Osteocyte (in vitro differentiated cells): ENCODE data around the gene PMM2. TPM values are rescaled to one million over a fixed set of nuclear protein-coding genes. Genes with fewer than 3 reads are reported as not detected.

ENCODE experiments used
- DNase-seq: peaks from one replicate; pipeline ENCODE4 v3.0.0; 2021; ENCODE audit warnings: mixed read lengths; ENCODE audit not compliant: unreplicated experiment; ENCODE audit errors: extremely low spot score
- H3K27ac Mint-ChIP-seq: one replicate; pipeline ENCODE4 v1.8.0; 2021; ENCODE audit warnings: mild to moderate bottlenecking, mixed read lengths; ENCODE audit not compliant: unreplicated experiment
- H3K27me3 Mint-ChIP-seq: one replicate; pipeline ENCODE4 v1.8.0; 2021; ENCODE audit warnings: mixed read lengths; ENCODE audit not compliant: unreplicated experiment
- H3K36me3 Mint-ChIP-seq: one replicate; pipeline ENCODE4 v1.8.0; 2021; ENCODE audit warnings: mixed read lengths; ENCODE audit not compliant: unreplicated experiment
- H3K4me1 Mint-ChIP-seq: one replicate; pipeline ENCODE4 v1.8.0; 2021; ENCODE audit warnings: mixed read lengths; ENCODE audit not compliant: unreplicated experiment
- H3K4me3 Mint-ChIP-seq: one replicate; pipeline ENCODE4 v1.8.0; 2021; ENCODE audit warnings: mild to moderate bottlenecking, moderate library complexity, mixed read lengths; ENCODE audit not compliant: unreplicated experiment
- H3K9me3 Mint-ChIP-seq: one replicate; pipeline ENCODE4 v1.8.0; 2021; ENCODE audit warnings: mixed read lengths; ENCODE audit not compliant: unreplicated experiment
- CTCF ChIP-seq: fragments of 200-600 bp; sonication (generic); IDR thresholded peaks from 2 replicates; pipeline ENCODE4 v1.5.0; 2021; ENCODE audit warnings: antibody characterized with exemption, mild to moderate bottlenecking, moderate library complexity
- total RNA-seq: library from RNA; stranded (reverse); gene quantifications from 2 replicates; pipeline ENCODE4 v1.2.1, GENCODE V29; 2021

Gene PMM2
- total RNA-seq, 1 donor from 2014 or later: 42.9 TPM

GRCh38 chr16:8866118-8866883 lies 68.7 kb downstream of the PMM2 start:
- Mint-ChIP-seq H3K4me3 (peak overlapping the region; percentile 96), H3K4me1 (peaks cover 73% of the 10 kb centered on the region), H3K27me3 (no peaks in the 10 kb centered on the region), H3K27ac (peak overlapping the region; percentile 89), H3K9me3 (no peaks in the 10 kb centered on the region), H3K36me3 (no peaks in the 10 kb centered on the region)
- no peak for DNase-seq
- TF ChIP-seq CTCF: no peak

GRCh38 chr16:8866884-8867215 lies 69.2 kb downstream of the PMM2 start:
- Mint-ChIP-seq H3K36me3 (no peaks in the 10 kb centered on the region), H3K4me3 (peak overlapping the region; percentile 96), H3K27ac (peak overlapping the region; percentile 89), H3K4me1 (peaks cover 69% of the 10 kb centered on the region), H3K9me3 (no peaks in the 10 kb centered on the region), H3K27me3 (no peaks in the 10 kb centered on the region)
- no peak for DNase-seq
- TF ChIP-seq CTCF: no peak

GRCh38 chr16:8867216-8867931 lies 69.7 kb downstream of the PMM2 start:
- Mint-ChIP-seq H3K9me3 (no peaks in the 10 kb centered on the region), H3K4me3 (peak overlapping the region; percentile 96), H3K36me3 (no peaks in the 10 kb centered on the region), H3K27me3 (no peaks in the 10 kb centered on the region), H3K4me1 (peaks cover 64% of the 10 kb centered on the region), H3K27ac (peak overlapping the region; percentile 89)
- DNase-seq: no peak
- TF ChIP-seq CTCF: no peak

GRCh38 chr16:8867932-8868415 lies 70.3 kb downstream of the PMM2 start:
- Mint-ChIP-seq H3K27me3 (no peaks in the 10 kb centered on the region), H3K4me3 (peak overlapping the region; percentile 96), H3K36me3 (no peaks in the 10 kb centered on the region), H3K27ac (peak overlapping the region; percentile 89), H3K4me1 (peaks cover 59% of the 10 kb centered on the region), H3K9me3 (no peaks in the 10 kb centered on the region)
- no peak for TF ChIP-seq CTCF
- no peak for DNase-seq
